Measurements from ENCODE around the gene ZNF746. TPM values are rescaled to one million over a fixed set of nuclear protein-coding genes. Genes with fewer than 3 reads are reported as not detected.

ZNF746 gene
- 17.3 and 26.1 TPM in 2 replicates for total RNA-seq

DNA sequence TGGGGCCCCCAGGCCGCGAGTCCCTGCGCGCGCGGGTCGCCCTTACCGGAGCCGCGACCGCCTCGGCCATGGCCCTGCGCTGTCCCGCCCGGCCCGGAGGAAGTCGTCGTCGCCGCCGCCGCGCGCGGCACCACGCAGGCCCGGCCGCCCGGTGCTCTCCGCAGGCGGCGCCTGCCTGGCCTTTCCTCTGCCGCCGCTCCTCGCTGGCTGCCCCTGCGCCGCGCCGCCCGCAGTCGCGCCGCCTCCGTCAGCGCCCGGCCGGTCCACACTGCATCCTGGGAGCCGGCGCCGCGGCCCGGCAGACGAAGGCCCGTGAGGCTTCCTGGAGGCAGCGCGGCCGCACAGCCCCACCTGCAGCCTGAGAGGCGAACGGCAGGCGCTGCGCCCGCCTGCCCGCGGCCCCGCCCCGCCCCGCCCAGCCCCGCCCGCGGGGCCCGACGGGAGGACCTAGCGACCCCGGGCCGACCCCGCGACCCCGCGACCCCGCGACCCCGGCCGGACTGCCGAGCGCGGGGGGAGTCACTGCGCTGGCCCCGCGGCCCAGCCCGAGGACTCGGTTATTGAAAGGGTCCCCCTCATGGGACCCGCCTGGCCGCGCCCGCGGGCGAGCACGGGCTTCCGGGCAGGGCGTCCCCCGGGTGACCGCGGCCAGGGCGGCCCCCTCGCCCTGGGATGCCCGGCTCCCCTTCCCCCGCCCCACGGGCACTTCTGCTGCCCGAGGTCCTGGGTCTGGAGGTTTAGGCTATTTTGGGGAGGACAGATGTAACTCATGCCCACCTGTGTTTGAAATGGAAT lies at the start of gene ZNF746:
TSS of gene ZNF746 (minus strand) at position 343 of the 795 bp plus-strand sequence. CDS start at position 70, 273 bp downstream.

DNA sequence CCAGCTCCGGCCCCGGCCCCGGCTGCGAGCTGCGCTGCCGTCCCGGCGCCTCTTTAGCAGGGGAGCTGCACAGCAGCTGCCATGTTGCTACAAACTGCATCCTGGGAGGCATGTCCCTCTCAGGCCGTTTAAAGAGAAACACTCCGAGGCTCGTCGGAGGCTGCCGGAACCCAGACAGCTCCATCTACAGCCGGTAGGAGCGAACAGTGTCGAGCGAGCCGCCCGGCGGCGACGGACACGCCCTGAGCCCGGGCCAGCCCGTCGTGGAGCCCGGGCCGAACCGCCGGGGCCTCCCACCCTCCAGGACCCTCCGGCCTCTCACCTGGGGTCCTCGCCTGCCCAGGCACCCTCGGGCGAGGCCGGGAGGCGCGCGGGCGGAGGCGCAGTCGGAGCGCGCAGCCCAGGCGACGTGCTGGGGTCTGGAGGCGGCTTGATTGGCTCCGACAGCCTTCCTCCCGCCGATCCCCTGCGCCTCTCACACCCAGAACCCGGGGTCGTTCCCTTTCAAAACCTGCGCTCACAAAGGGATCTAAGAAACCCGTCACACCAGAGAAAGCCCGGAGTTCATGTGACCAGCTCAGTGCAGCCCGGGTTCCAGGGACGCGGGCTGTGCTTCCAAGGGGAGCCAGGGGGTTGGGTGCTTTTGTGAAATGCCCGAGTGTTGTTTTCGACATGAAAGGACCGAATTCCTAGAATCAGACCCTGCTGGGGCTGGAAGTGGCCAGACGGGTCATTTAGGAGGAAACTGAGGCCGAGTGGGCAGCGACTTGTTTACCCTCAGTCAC lies 36.9 kb downstream of the ZNF746 start, which contains the start of gene ZNF777:
TSS of gene ZNF777 (minus strand) at position 570 of the 785 bp plus-strand sequence. CDS start 5,040 bp downstream, outside the sequence.

Other genes starting within 250 kb of the ZNF746 start
- gene ZNF783, start 235.6 kb downstream of the ZNF746 start, total RNA-seq = 16.3 and 21.2 TPM in 2 replicates
- 8.6 and 12.4 TPM in 2 replicates for gene ZNF777, start 36.7 kb downstream of the ZNF746 start, total RNA-seq